ENCODE measurements around the gene NCKAP5. TPM values are rescaled to one million over a fixed set of nuclear protein-coding genes. Genes with fewer than 3 reads are reported as not detected.

NCKAP5 gene
- total RNA-seq, 3 donors from 2014 or later = 1.9 to 6.3 (median 2.3) TPM

- intact Hi-C loops (cut with DNase I, micrococcal nuclease) = no loop called here
- no peaks in the 10 kb centered on the region for H3K9me3 ChIP-seq
- no peaks in the 10 kb centered on the region for H3K36me3 ChIP-seq (ENCODE audit: low read depth)
- TF ChIP-seq, protein P1, sequence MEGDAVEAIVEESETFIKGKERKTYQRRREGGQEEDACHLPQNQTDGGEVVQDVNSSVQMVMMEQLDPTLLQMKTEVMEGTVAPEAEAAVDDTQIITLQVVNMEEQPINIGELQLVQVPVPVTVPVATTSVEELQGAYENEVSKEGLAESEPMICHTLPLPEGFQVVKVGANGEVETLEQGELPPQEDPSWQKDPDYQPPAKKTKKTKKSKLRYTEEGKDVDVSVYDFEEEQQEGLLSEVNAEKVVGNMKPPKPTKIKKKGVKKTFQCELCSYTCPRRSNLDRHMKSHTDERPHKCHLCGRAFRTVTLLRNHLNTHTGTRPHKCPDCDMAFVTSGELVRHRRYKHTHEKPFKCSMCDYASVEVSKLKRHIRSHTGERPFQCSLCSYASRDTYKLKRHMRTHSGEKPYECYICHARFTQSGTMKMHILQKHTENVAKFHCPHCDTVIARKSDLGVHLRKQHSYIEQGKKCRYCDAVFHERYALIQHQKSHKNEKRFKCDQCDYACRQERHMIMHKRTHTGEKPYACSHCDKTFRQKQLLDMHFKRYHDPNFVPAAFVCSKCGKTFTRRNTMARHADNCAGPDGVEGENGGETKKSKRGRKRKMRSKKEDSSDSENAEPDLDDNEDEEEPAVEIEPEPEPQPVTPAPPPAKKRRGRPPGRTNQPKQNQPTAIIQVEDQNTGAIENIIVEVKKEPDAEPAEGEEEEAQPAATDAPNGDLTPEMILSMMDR (IDR thresholded peaks at IDR 0.05) = no peak
- H3K4me1 ChIP-seq (ENCODE audit: low read depth) = no peaks in the 10 kb centered on the region
- no peak overlapping the region for H3K4me3 ChIP-seq
- no peak for ATAC-seq
- DNase-seq = no peak
These were observed 506.2 kb downstream of the NCKAP5 start for GRCh38 chr2:133061874-133062593.

DNA sequence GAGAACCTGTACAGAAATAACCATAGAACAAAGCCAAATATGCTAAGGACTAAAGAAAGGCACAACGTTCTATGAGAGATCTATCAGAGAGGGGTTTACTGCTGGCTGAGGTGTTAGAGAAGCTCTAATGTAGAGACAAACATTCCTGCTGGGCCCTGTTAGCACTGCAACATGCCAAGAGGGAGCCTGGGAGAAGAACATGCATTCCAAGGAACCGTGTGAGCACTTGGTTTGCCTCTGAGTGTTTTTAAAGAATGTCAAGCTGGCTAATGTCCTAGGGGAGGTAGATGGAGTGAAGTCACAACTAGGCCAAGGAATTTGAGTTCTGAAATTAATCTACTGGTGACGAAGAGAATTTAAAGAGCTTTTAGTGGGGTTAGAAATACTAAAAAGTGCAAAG, 514.0 kb downstream of the NCKAP5 start:
- ATAC-seq = no peak
- Histone ChIP-seq H3K4me3 (no peak overlapping the region), H3K9me3 (no peaks in the 10 kb centered on the region), H3K4me1 (ENCODE audit: low read depth) (no peaks in the 10 kb centered on the region), H3K36me3 (ENCODE audit: low read depth) (no peaks in the 10 kb centered on the region)
- intact Hi-C loops (cut with DNase I, micrococcal nuclease) = no loop called here
- no peak for DNase-seq
- TF ChIP-seq, protein P1 (IDR thresholded peaks at IDR 0.05) = no peak

- DNase-seq (no peak), ATAC-seq (no peak)
- H3K4me3 ChIP-seq = no peak overlapping the region
- H3K4me1 ChIP-seq (ENCODE audit: low read depth) = no peaks in the 10 kb centered on the region
- H3K9me3 ChIP-seq = no peaks in the 10 kb centered on the region
- H3K36me3 ChIP-seq (ENCODE audit: low read depth) = no peaks in the 10 kb centered on the region
- intact Hi-C loops (cut with DNase I, micrococcal nuclease) = no loop called here
- TF ChIP-seq, protein P1 (IDR thresholded peaks at IDR 0.05) = no peak
These were observed 514.7 kb downstream of the NCKAP5 start for GRCh38 chr2:133053541-133053940.

GRCh38 chr2:133045787-133046186, 522.5 kb downstream of the NCKAP5 start:
- H3K4me1 ChIP-seq (ENCODE audit: low read depth) = no peaks in the 10 kb centered on the region
- DNase-seq (no peak), ATAC-seq (no peak)
- H3K9me3 ChIP-seq = no peaks in the 10 kb centered on the region
- intact Hi-C loops (cut with DNase I, micrococcal nuclease) = no loop called here
- TF ChIP-seq, protein P1 (IDR thresholded peaks at IDR 0.05) = no peak
- no peak overlapping the region for H3K4me3 ChIP-seq
- H3K36me3 ChIP-seq (ENCODE audit: low read depth) = no peaks in the 10 kb centered on the region

- intact Hi-C loops (cut with DNase I, micrococcal nuclease) = no loop called here
- TF ChIP-seq, protein P1 (IDR thresholded peaks at IDR 0.05) = no peak
- DNase-seq = no peak
- H3K9me3 ChIP-seq = no peaks in the 10 kb centered on the region
- no peak overlapping the region for H3K4me3 ChIP-seq
- H3K36me3 ChIP-seq (ENCODE audit: low read depth) = no peaks in the 10 kb centered on the region
- ATAC-seq = no peak
- H3K4me1 ChIP-seq (ENCODE audit: low read depth) = no peaks in the 10 kb centered on the region
These were observed 523.7 kb downstream of the NCKAP5 start for GRCh38 chr2:133044556-133044955.
